ENCODE results near the gene CCDC116. TPM values are rescaled to one million over a fixed set of nuclear protein-coding genes. Genes with fewer than 3 reads are reported as not detected.

Gene CCDC116
- polyA plus RNA-seq, 1 experiment = 0.06 TPM

GRCh38 chr22:21628386-21629254 lies 3.9 kb upstream of the CCDC116 start:
- H3K27ac ChIP-seq (ENCODE audit: low read depth, low read length) = peak overlapping the region; percentile 61
- DNase-seq (ENCODE audit: low read depth, low spot score) = no peak
- H3K4me3 ChIP-seq (ENCODE audit: low read depth, low read length) = peak overlapping the region; percentile 88
- no peak for TF ChIP-seq CTCF (IDR thresholded peaks at IDR 0.05; ENCODE audit: low read depth, low read length)
- POLR2A ChIA-PET = interaction anchor here (1.2 to 1.5 kb wide), 2 partner anchors 14 to 18 kb away, joined by 5 to 11 read pairs; partner anchors contain the start of gene SDF2L1
- CTCF ChIA-PET = interaction anchor here (0.9 to 3.3 kb wide), 7 partner anchors 9 to 40 kb away, joined by 3 to 43 read pairs (median 4); partner anchors contain the start of gene SDF2L1
- no peaks in the 10 kb centered on the region for H3K27me3 ChIP-seq (ENCODE audit: control insufficient read depth, insufficient read depth, low read length)
- H3K9me3 ChIP-seq (ENCODE audit: control insufficient read depth, insufficient read depth, low read length) = peaks cover 3% of the 10 kb centered on the region; the same call in 1 of the 2 replicates

GRCh38 chr22:21629255-21630149 lies 3.1 kb upstream of the CCDC116 start, which contains the start of gene YDJC:
Gene YDJC (minus strand): TSS chr22:21630022. CDS start chr22:21630014, 8 bp downstream.
- Histone ChIP-seq H3K9me3 (ENCODE audit: control insufficient read depth, insufficient read depth, low read length) (peaks cover 3% of the 10 kb centered on the region; the same call in 1 of the 2 replicates), H3K4me3 (ENCODE audit: low read depth, low read length) (peak within 1 kb of the TSS; percentile 88), H3K27me3 (ENCODE audit: control insufficient read depth, insufficient read depth, low read length) (no peaks in the 10 kb centered on the region), H3K27ac (ENCODE audit: low read depth, low read length) (peak within 1 kb of the TSS; percentile 61)
- ChIA-PET POLR2A (interaction anchor here (1.2 to 1.5 kb wide), 2 partner anchors 13 to 17 kb away, joined by 5 to 11 read pairs; partner anchors contain the start of gene SDF2L1), CTCF (interaction anchor here (0.9 to 3.3 kb wide), 9 partner anchors 10 to 73 kb away, joined by 3 to 43 read pairs (median 3); partner anchors contain the start of gene SDF2L1)
- peak; percentile 70 for DNase-seq (ENCODE audit: low read depth, low spot score)
- peak; percentile 57 for TF ChIP-seq CTCF (IDR thresholded peaks at IDR 0.05; ENCODE audit: low read depth, low read length)

GRCh38 chr22:21631025-21631424 lies 1.5 kb upstream of the CCDC116 start:
- POLR2A ChIA-PET = no interaction called here
- peaks cover 3% of the 10 kb centered on the region; the same call in 1 of the 2 replicates for H3K9me3 ChIP-seq (ENCODE audit: control insufficient read depth, insufficient read depth, low read length)
- no peaks in the 10 kb centered on the region for H3K27me3 ChIP-seq (ENCODE audit: control insufficient read depth, insufficient read depth, low read length)
- no peak for DNase-seq (ENCODE audit: low read depth, low spot score)
- CTCF ChIA-PET = interaction anchor here (0.6 to 3.3 kb wide), 8 partner anchors 11 to 321 kb away, joined by 3 to 43 read pairs (median 4); partner anchors contain the start of genes PPM1F and SDF2L1
- no peak overlapping the region for H3K27ac ChIP-seq (ENCODE audit: low read depth, low read length)
- H3K4me3 ChIP-seq (ENCODE audit: low read depth, low read length) = no peak overlapping the region
- TF ChIP-seq CTCF (IDR thresholded peaks at IDR 0.05; ENCODE audit: low read depth, low read length) = no peak

GRCh38 chr22:21632931-21633330 lies 371 bp downstream of the CCDC116 start:
- TF ChIP-seq CTCF (IDR thresholded peaks at IDR 0.05; ENCODE audit: low read depth, low read length) = no peak
- POLR2A ChIA-PET = no interaction called here
- H3K9me3 ChIP-seq (ENCODE audit: control insufficient read depth, insufficient read depth, low read length) = peaks cover 3% of the 10 kb centered on the region; the same call in 1 of the 2 replicates
- H3K27me3 ChIP-seq (ENCODE audit: control insufficient read depth, insufficient read depth, low read length) = no peaks in the 10 kb centered on the region
- no peak overlapping the region for H3K4me3 ChIP-seq (ENCODE audit: low read depth, low read length)
- no peak overlapping the region for H3K27ac ChIP-seq (ENCODE audit: low read depth, low read length)
- CTCF ChIA-PET = no interaction called here
- DNase-seq (ENCODE audit: low read depth, low spot score) = no peak
